HCT116 (cell line): Measurements from ENCODE around the gene PSMD11. TPM values are rescaled to one million over a fixed set of nuclear protein-coding genes. Genes with fewer than 3 reads are reported as not detected.

Experiments
- ATAC-seq: fragments of 200-7000 bp; cut with Tn5 transposase; 2 replicates; pipeline ENCODE4 v1.9.1; 2020; ENCODE audit warnings: mild to moderate bottlenecking, moderate library complexity
- BruUV-seq: library from RNA; stranded (reverse); fragments of 400-500 nt; replicated peaks from 2 replicates; lab custom pipeline; 2021; lab: Mats Ljungman, UMichigan
- CTCF ChIA-PET: fragments of 300-600 bp; sonication (Branson Sonifier 250); formaldehyde crosslinking; loops from one replicate; lab custom pipeline; 2021; ENCODE audit warnings: antibody characterized with exemption; lab: Charles Lee
- POLR2A ChIA-PET: fragments of 300-600, 350-600 bp; sonication (Branson Sonifier 250); formaldehyde crosslinking; loops from one replicate; lab custom pipeline; 2021; ENCODE audit warnings: antibody characterized with exemption; lab: Charles Lee
- RAD21 ChIA-PET, 2 experiments: fragments of 300-600 bp; sonication (Branson Sonifier 250); formaldehyde crosslinking; loops; one replicate each; lab custom pipeline; 2023; ENCODE audit warnings: low total read pairs in 2 of 2; ENCODE audit not compliant: uncharacterized antibody in 2 of 2, unreplicated experiment in 2 of 2, low non-redundant PET in 1 of 2; lab: Charles Lee
- DNase-seq: peaks from one replicate; pipeline ENCODE4 v3.0.0-alpha.2; 2010; ENCODE audit warnings: low read depth, low spot score
- H2AFZ ChIP-seq: fragments of 200-600 bp; shearing (Covaris generic), sonication (generic); 2 replicates; pipeline ENCODE4 v1.6.1; 2017; ENCODE audit warnings: low read depth, mixed run types, mixed read lengths, antibody characterized with exemption, low read length; ENCODE audit not compliant: poor library complexity, severe bottlenecking
- H3K27ac ChIP-seq: 2 replicates; pipeline ENCODE4 v1.5.1; 2012; ENCODE audit warnings: low read depth, low read length
- H3K27me3 ChIP-seq: fragments of 200-600 bp; sonication (generic); 2 replicates; pipeline ENCODE4 v1.6.1; 2016; ENCODE audit warnings: mixed run types, low read length, mixed read lengths; ENCODE audit not compliant: insufficient read depth
- H3K36me3 ChIP-seq, 2 experiments: fragments of 200-500 bp in 1 of 2; fragments of 200-600 bp in 1 of 2; sonication (Bioruptor generic) in 1 of 2; sonication (generic) in 1 of 2; 2 replicates each; pipeline versions ENCODE4 v1.5.1 to v1.6.1; 2014 to 2016; ENCODE audit warnings: low read length in 2 of 2, inconsistent platforms in 1 of 2, mixed read lengths in 1 of 2, mixed run types in 1 of 2; ENCODE audit not compliant: insufficient read depth in 2 of 2, control insufficient read depth in 1 of 2
- H3K4me1 ChIP-seq, 2 experiments: fragments of 200-600 bp in 1 of 2; sonication (generic) in 1 of 2; 2 replicates each; pipeline versions ENCODE4 v1.5.1 to v1.6.1; 2012 to 2017; ENCODE audit warnings: low read length in 2 of 2, inconsistent platforms in 1 of 2, mild to moderate bottlenecking in 1 of 2, mixed read lengths in 1 of 2, mixed run types in 1 of 2, moderate library complexity in 1 of 2; ENCODE audit not compliant: insufficient read depth in 2 of 2, control insufficient read depth in 1 of 2
- H3K4me2 ChIP-seq: fragments of 200-600 bp; sonication (generic); 2 replicates; pipeline ENCODE4 v1.6.1; 2017; ENCODE audit warnings: mixed run types, low read length, mixed read lengths
- H3K4me3 ChIP-seq, 2 experiments: fragments of 200-600 bp in 1 of 2; sonication (generic) in 1 of 2; replicated peaks in 1 of 2; 2 replicates each; pipeline ENCODE4 v1.5.1; 2011 to 2016; ENCODE audit warnings: low read length in 2 of 2, control low read depth in 1 of 2, low read depth in 1 of 2, mild to moderate bottlenecking in 1 of 2, mixed read lengths in 1 of 2, mixed run types in 1 of 2
- H3K79me2 ChIP-seq: fragments of 200-600 bp; sonication (generic); 2 replicates; pipeline ENCODE4 v1.6.1; 2017; ENCODE audit warnings: mild to moderate bottlenecking, mixed run types, low read length, moderate library complexity, mixed read lengths; ENCODE audit not compliant: insufficient read depth
- H3K9ac ChIP-seq: fragments of 200-600 bp; sonication (generic); 2 replicates; pipeline ENCODE4 v1.6.1; 2016; ENCODE audit warnings: low read length, mixed read lengths
- H3K9me2 ChIP-seq: fragments of 200-600 bp; sonication (generic), shearing (Covaris generic); 2 replicates; pipeline ENCODE4 v1.6.1; 2017; ENCODE audit warnings: mixed run types, mild to moderate bottlenecking, moderate library complexity; ENCODE audit not compliant: insufficient read depth
- H3K9me3 ChIP-seq, 2 experiments: fragments of 200-500 bp in 1 of 2; fragments of 200-600 bp in 1 of 2; sonication (Bioruptor generic) in 1 of 2; sonication (generic) in 1 of 2; 2 replicates each; pipeline ENCODE4 v1.6.1; 2014 to 2017; ENCODE audit warnings: low read length in 2 of 2, mixed read lengths in 2 of 2, inconsistent platforms in 1 of 2, low read depth in 1 of 2, mild to moderate bottlenecking in 1 of 2, mixed run types in 1 of 2, moderate library complexity in 1 of 2; ENCODE audit not compliant: control insufficient read depth in 1 of 2, insufficient read depth in 1 of 2
- H4K20me1 ChIP-seq: fragments of 200-600 bp; sonication (generic), shearing (Covaris generic); 2 replicates; pipeline ENCODE4 v1.6.1; 2017; ENCODE audit warnings: mixed run types, mild to moderate bottlenecking, moderate library complexity; ENCODE audit not compliant: insufficient read depth
- CBX3 ChIP-seq: IDR thresholded peaks from 2 replicates; pipeline ENCODE4 v1.6.1; 2012; ENCODE audit warnings: low read depth
- CEBPB ChIP-seq: IDR thresholded peaks from 2 replicates; pipeline ENCODE4 v1.6.1; 2012; ENCODE audit warnings: low read depth
- ELF1 ChIP-seq: IDR thresholded peaks from 2 replicates; pipeline ENCODE4 v1.6.1; 2012; ENCODE audit warnings: low read depth, borderline replicate concordance
- EZH2 ChIP-seq: fragments of 200-600 bp; sonication (generic); IDR thresholded peaks from 2 replicates; pipeline ENCODE4 v1.6.1; 2017; ENCODE audit warnings: antibody characterized with exemption, mixed run types
- EZH2phosphoT487 ChIP-seq: fragments of 200-600 bp; IDR thresholded peaks from 2 replicates; pipeline ENCODE4 v1.6.1; 2018; ENCODE audit warnings: antibody characterized with exemption, borderline replicate concordance
- POLR2A ChIP-seq: IDR thresholded peaks from 2 replicates; pipeline ENCODE4 v1.7.0; 2011; ENCODE audit warnings: borderline replicate concordance; ENCODE audit not compliant: insufficient read depth, insufficient read length; ENCODE audit errors: extremely low read depth
- POLR2AphosphoS5 ChIP-seq: IDR thresholded peaks from 2 replicates; pipeline ENCODE4 v1.6.1; 2011; ENCODE audit warnings: mild to moderate bottlenecking, low read depth, low read length, moderate library complexity
- SIN3A ChIP-seq: IDR thresholded peaks from 2 replicates; pipeline ENCODE4 v1.6.1; 2012; ENCODE audit warnings: low read depth
- ZNF274 ChIP-seq: fragments of 200-500 bp; sonication (Bioruptor generic); IDR thresholded peaks from 2 replicates; pipeline ENCODE4 v1.6.1; 2014; ENCODE audit warnings: mild to moderate bottlenecking, low read depth, low read length, inconsistent platforms
- intact Hi-C: fragments of 100-400 bp; cut with micrococcal nuclease; formaldehyde crosslinking; loops from 2 replicates; pipeline ENCODE4 v1.10.0; 2022
- total RNA-seq: library from RNA; stranded (reverse); gene quantifications from one replicate; pipeline ENCODE4 v1.2.1, GENCODE V29; 2021; ENCODE audit not compliant: unreplicated experiment
- TF ChIP-seq, protein P1 (sequence below): IDR thresholded peaks from 2 replicates; pipeline ENCODE4 v1.6.1; 2011; ENCODE audit warnings: mild to moderate bottlenecking, low read length, moderate library complexity; ENCODE audit not compliant: insufficient replicate concordance; ENCODE audit errors: extremely low read depth
- TF ChIP-seq, protein P2 (sequence below), 3 experiments: fragments of 200-600 bp in 1 of 3; sonication (generic) in 1 of 3; IDR thresholded peaks in 2 of 3; conservative IDR thresholded peaks in 1 of 3; 2 replicates each; pipeline ENCODE4 v1.5.1; 2012 to 2017; ENCODE audit warnings: low read depth in 2 of 3, low read length in 2 of 3, antibody characterized with exemption in 1 of 3, borderline replicate concordance in 1 of 3, control low read depth in 1 of 3, mild to moderate bottlenecking in 1 of 3, mixed read lengths in 1 of 3, mixed run types in 1 of 3, moderate library complexity in 1 of 3; ENCODE audit not compliant: insufficient read depth in 1 of 3

Gene PSMD11
- total RNA-seq, 1 experiment from 2014 or later, result 143 TPM

DNA sequence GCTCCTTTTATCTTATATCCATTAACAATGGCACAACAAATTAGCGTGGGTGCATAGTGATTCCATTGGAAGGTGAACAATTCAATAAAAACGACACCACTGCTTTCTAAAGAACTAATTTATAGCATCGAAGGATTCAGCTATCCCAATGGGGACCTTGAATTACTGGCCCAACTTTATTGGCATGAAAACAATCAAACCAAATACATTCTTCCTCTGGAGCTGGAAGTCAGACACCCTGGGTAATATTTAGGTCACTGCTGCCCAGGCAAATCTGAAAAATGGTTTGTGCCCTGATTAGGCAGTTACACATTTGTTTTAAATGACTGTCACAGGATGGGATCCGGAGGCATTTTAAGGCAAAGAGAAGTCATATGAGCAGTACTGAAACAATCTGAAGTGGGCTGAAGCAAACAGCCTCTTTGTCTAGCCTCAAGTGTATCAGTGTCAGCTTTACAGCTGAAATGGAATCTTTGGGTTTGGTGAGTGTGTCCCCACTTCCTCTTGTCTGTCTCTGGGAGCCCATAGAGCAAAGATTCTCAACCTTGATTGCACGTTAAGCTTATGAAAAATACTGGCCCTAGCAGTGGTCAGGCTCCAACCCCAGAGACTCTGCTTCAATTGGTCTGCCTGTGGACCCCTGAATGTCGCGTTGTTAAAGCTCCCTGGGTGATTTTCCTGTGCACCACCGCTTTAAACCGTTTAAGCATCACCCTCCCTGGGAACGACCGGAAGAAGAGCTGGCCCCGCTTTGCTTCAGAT lies 72.8 kb downstream of the PSMD11 start:
- TF ChIP-seq POLR2A (no peak), CEBPB (no peak), SIN3A (no peak), POLR2AphosphoS5 (no peak), ELF1 (no peak), CBX3 (no peak), ZNF274 (no peak), EZH2phosphoT487 (no peak), EZH2 (no peak)
- Histone ChIP-seq H3K4me2 (no peak overlapping the region), H2AFZ (no peak overlapping the region), H3K9ac (no peak overlapping the region), H3K9me3 (no peaks in the 10 kb centered on the region), H3K27ac (no peak overlapping the region), H3K27me3 (no peaks in the 10 kb centered on the region), H3K36me3 (no peaks in the 10 kb centered on the region), H3K9me2 (no peaks in the 10 kb centered on the region), H3K79me2 (no peaks in the 10 kb centered on the region), H3K4me3 (no peak overlapping the region), H3K4me1 (peaks cover 8 to 11% of the 10 kb centered on the region in 2 experiments), H4K20me1 (no peaks in the 10 kb centered on the region)
- ChIA-PET CTCF (no interaction called here), POLR2A (no interaction called here), RAD21 (no interaction called here)
- ATAC-seq (no peak), DNase-seq (no peak)
- intact Hi-C loops, result loop anchor here (10.0 kb wide), 1 partner anchor 62 kb away; no protein-coding TSS in a partner anchor
- BruUV-seq, result no TSS peak

- CTCF ChIA-PET, result no interaction called here
- Histone ChIP-seq H3K4me1 (peaks cover 8 to 11% of the 10 kb centered on the region in 2 experiments), H2AFZ (no peak overlapping the region), H3K9me2 (no peaks in the 10 kb centered on the region), H3K27me3 (no peaks in the 10 kb centered on the region), H4K20me1 (no peaks in the 10 kb centered on the region), H3K27ac (no peak overlapping the region), H3K9me3 (no peaks in the 10 kb centered on the region), H3K4me2 (no peak overlapping the region), H3K36me3 (no peaks in the 10 kb centered on the region), H3K4me3 (no peak overlapping the region), H3K79me2 (no peaks in the 10 kb centered on the region), H3K9ac (no peak overlapping the region)
- intact Hi-C loops, result loop anchor here (10.0 kb wide), 1 partner anchor 63 kb away; no protein-coding TSS in a partner anchor
- ATAC-seq (no peak), DNase-seq (no peak)
- RAD21 ChIA-PET, result no interaction called here
- TF ChIP-seq, protein P1, sequence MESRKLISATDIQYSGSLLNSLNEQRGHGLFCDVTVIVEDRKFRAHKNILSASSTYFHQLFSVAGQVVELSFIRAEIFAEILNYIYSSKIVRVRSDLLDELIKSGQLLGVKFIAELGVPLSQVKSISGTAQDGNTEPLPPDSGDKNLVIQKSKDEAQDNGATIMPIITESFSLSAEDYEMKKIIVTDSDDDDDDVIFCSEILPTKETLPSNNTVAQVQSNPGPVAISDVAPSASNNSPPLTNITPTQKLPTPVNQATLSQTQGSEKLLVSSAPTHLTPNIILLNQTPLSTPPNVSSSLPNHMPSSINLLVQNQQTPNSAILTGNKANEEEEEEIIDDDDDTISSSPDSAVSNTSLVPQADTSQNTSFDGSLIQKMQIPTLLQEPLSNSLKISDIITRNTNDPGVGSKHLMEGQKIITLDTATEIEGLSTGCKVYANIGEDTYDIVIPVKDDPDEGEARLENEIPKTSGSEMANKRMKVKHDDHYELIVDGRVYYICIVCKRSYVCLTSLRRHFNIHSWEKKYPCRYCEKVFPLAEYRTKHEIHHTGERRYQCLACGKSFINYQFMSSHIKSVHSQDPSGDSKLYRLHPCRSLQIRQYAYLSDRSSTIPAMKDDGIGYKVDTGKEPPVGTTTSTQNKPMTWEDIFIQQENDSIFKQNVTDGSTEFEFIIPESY, result no peak
- TF ChIP-seq, protein P2, sequence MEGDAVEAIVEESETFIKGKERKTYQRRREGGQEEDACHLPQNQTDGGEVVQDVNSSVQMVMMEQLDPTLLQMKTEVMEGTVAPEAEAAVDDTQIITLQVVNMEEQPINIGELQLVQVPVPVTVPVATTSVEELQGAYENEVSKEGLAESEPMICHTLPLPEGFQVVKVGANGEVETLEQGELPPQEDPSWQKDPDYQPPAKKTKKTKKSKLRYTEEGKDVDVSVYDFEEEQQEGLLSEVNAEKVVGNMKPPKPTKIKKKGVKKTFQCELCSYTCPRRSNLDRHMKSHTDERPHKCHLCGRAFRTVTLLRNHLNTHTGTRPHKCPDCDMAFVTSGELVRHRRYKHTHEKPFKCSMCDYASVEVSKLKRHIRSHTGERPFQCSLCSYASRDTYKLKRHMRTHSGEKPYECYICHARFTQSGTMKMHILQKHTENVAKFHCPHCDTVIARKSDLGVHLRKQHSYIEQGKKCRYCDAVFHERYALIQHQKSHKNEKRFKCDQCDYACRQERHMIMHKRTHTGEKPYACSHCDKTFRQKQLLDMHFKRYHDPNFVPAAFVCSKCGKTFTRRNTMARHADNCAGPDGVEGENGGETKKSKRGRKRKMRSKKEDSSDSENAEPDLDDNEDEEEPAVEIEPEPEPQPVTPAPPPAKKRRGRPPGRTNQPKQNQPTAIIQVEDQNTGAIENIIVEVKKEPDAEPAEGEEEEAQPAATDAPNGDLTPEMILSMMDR (IDR thresholded peaks at IDR 0.05 in 2 of 3, conservative IDR thresholded peaks at IDR 0.05 in 1 of 3; ENCODE audit: borderline replicate concordance in 1 of 3, insufficient read depth in 1 of 3, low read depth in 2 of 3, low read length in 2 of 3), result no peak
- BruUV-seq, result no TSS peak
- POLR2A ChIA-PET, result no interaction called here
Observed at GRCh38 chr17:32517982-32518381, 73.7 kb downstream of the PSMD11 start.
